Astrocyte of the cerebellum (primary cell): ENCODE results near the gene SEMA4D.
"Not testable (repeated sequence)": the region's sequence is repeated elsewhere in the genome, so short reads cannot be mapped to it uniquely, and the experiment has no call there.

Experiments used
- DNase-seq: peaks from one replicate; pipeline ENCODE4 v3.0.0-alpha.2; 2011; ENCODE audit warnings: low read depth
- H3K4me3 ChIP-seq: 2 replicates; pipeline ENCODE4 v1.5.1; 2011; ENCODE audit warnings: mild to moderate bottlenecking, low read depth, low read length, moderate library complexity
- in situ Hi-C: cut with HindIII; loops from 2 replicates; pipeline ENCODE4 v1.10.0; 2017; ENCODE audit warnings: low sequenced_read_pairs
- TF ChIP-seq, protein P1 (sequence below): IDR thresholded peaks from 2 replicates; pipeline ENCODE4 v1.5.1; 2012; ENCODE audit warnings: low read length, low read depth, moderate library complexity, mild to moderate bottlenecking; ENCODE audit errors: missing control alignments

Gene SEMA4D

DNA sequence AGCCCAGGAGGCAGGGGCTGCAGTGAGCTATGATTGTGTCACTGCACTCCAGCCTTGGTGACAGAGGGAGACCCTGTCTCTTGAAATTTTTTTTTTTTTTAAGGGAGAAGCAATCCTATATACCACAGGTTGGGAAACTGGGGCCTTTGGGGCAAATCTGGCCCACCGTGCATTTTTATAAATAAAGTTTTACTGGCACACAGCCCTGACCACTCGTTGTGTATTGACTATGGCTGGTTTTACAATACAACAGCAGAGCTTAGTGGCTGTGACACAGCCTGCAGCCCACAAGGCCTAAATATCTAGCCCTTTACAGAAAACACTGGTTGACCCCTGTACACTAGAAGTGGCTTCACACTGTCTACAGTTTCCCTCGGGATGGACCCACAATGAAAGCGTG, 121.6 kb downstream of the SEMA4D start:
- DNase-seq = no peak
- in situ Hi-C loops = no loop called here
- TF ChIP-seq, protein P1, sequence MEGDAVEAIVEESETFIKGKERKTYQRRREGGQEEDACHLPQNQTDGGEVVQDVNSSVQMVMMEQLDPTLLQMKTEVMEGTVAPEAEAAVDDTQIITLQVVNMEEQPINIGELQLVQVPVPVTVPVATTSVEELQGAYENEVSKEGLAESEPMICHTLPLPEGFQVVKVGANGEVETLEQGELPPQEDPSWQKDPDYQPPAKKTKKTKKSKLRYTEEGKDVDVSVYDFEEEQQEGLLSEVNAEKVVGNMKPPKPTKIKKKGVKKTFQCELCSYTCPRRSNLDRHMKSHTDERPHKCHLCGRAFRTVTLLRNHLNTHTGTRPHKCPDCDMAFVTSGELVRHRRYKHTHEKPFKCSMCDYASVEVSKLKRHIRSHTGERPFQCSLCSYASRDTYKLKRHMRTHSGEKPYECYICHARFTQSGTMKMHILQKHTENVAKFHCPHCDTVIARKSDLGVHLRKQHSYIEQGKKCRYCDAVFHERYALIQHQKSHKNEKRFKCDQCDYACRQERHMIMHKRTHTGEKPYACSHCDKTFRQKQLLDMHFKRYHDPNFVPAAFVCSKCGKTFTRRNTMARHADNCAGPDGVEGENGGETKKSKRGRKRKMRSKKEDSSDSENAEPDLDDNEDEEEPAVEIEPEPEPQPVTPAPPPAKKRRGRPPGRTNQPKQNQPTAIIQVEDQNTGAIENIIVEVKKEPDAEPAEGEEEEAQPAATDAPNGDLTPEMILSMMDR = no peak
- no peak overlapping the region for H3K4me3 ChIP-seq

DNA sequence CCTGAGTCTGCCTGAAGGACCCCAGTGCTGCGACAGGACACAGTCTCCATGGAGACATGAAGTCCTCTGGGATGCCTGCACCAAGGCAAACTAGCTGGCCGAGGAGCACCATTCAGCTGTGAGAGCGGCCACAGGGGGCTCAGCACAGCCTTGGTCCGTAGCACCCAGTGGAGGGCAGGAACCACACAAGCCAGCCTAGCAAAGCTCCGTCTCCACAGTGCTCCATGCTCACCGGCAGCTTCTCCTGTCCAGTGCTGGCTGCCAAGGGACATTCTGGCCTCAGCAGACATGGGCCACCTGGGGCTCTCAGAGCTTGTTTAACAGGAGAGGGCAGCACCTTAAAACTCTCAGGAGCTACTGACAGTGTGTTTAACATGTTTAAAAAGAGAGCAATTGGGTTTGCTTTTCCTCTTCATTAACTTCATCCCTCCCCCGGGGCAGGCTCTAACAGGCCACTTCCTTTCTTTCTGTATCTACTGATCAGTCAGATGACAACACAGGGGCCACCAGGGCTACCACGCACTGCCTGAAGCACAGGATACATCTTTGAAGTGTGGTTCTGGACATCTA, 122.6 kb downstream of the SEMA4D start:
- in situ Hi-C loops = no loop called here
- no peak overlapping the region for H3K4me3 ChIP-seq
- TF ChIP-seq, protein P1 = no peak
- no peak for DNase-seq

DNA sequence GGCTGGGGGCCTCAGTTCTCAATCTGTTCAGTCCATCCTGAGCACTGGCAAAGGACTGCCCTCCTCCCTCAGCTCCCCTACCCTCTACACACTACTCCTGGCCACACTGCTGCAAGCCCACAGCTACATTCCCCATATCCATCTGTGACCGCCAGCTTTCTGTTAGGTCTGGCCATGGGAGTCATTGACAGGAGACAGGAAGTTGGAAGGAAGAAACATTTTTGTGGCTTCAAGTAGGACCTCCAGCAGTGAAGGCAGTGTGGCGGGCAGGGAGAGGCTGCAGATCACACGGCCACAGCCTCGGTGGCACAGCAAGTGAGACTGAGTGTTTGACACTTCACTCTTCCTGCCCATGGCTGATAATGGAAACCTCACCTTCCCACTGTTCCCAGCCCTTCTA, 123.7 kb downstream of the SEMA4D start:
- peak; percentile 40 for DNase-seq
- no peak overlapping the region for H3K4me3 ChIP-seq
- in situ Hi-C loops = no loop called here
- TF ChIP-seq, protein P1 = no peak

DNA sequence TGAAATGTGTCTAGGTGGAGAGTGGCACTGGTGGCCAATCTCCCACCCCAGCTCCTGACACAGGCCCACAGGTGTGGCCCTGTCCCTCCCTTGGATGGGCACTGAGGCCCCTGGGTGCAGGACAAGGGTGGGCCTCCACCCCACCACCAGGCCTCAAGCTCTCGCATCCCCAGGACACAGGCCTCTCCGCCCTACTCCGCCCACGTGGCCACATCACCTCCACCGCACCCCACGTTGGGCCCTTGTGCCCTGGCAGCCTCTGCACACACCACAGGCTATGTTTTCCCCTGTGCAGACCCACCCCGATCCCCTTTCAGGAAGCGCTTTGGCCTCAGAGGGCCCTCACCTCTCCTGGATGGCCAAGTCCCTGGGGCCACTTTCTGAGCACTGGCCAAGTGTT, 124.9 kb downstream of the SEMA4D start:
- in situ Hi-C loops = no loop called here
- TF ChIP-seq, protein P1 = no peak
- DNase-seq = no peak
- H3K4me3 ChIP-seq = no peak overlapping the region

DNA sequence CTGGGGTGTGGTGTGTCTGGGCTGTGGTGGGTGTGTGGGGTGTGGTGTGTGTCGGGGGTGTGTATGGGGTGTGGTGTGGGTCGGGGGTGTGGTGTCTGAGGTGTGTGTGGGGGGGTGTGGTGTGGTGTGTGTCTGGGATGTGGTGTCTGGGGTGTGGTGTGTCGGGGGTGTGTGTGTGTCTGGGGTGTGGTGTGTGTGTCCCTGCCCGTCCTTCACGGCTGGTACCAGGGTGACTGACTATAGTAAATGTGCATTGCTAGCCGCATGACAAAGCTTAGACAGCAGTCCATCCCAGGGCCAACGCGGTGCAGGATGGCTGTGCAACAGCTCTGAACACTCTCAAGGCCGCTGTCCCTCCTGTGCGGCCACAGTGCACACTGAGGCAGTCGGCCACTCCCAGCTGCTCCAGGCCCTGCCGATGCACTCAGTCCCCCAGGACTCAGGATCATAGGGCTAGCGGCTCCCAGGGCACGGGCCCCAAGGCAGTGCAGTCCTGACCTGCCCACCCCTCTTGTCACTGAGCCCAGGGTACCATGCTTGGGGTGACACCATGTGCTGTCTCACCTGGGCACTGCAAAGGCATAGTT, 125.6 kb downstream of the SEMA4D start:
- H3K4me3 ChIP-seq = no peak overlapping the region
- in situ Hi-C loops = no loop called here
- no peak for DNase-seq
- TF ChIP-seq, protein P1 = no peak

DNA sequence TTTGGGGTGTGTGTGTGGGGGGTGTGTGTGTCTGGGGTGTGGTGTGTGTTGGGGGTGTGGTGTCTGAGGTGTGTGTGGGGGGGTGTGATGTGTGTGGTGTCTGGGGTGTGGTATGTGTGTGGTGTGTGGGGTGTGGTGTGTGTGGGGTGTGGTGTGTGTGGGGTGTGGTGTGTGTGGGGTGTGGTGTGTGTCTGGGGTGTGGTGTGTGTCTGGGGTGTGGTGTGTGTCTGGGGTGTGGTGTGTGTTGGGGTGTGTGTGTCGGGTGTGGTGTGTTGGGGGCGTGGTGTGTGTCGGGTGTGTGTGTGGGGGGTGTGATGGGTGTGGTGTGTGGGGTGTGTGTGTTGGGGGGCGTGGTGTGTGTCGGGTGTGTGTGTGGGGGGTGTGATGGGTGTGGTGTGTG, 126.1 kb downstream of the SEMA4D start:
- DNase-seq, H3K4me3 ChIP-seq, in situ Hi-C loops: not testable (repeated sequence)

DNA sequence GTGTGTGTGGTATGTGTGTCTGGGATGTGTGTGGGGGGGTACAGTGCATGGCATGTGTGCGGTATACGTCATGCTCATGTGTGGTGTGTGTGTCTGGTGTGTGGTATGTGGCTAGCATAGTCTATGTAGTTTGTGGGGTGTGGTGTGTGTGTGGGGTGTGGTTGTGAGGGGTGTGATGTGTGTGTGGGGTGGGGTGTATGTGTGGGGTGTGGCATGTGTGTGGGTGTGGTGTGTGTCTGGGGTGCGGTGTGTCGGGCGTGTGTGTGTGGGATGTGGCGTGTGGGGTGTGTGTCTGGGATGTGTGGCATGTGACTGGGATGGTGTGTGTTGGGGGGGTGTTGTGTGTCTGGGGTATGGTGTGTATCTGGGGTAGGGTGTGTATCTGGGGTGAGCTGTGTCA, 127.3 kb downstream of the SEMA4D start:
- in situ Hi-C loops = no loop called here
- H3K4me3 ChIP-seq = no peak overlapping the region
- TF ChIP-seq, protein P1 = no peak
- DNase-seq = no peak
